ENCODE data around the gene CPEB2. TPM values are rescaled to one million over a fixed set of nuclear protein-coding genes. Genes with fewer than 3 reads are reported as not detected.

The CPEB2 gene
- total RNA-seq, 1 donor from 2014 or later, result 30.4 TPM

- intact Hi-C loops (cut with DNase I), result loop anchor here (5.0 to 10.0 kb wide), 6 partner anchors 142 to 1350 kb away; partner anchors contain the start of gene C1QTNF7
- H3K4me3 ChIP-seq, result peak overlapping the region; percentile 99
- H3K27me3 ChIP-seq, result no peaks in the 10 kb centered on the region
- H3K27ac ChIP-seq, result peak overlapping the region; percentile 98 to 99
- no peaks in the 10 kb centered on the region for H3K9me3 ChIP-seq
- peak; percentile 53 to 92 for DNase-seq (ENCODE audit: low spot score in 2 of 2)
- peaks cover 3 to 6% of the 10 kb centered on the region in 2 donors for H3K36me3 ChIP-seq
- TF ChIP-seq, protein P1, sequence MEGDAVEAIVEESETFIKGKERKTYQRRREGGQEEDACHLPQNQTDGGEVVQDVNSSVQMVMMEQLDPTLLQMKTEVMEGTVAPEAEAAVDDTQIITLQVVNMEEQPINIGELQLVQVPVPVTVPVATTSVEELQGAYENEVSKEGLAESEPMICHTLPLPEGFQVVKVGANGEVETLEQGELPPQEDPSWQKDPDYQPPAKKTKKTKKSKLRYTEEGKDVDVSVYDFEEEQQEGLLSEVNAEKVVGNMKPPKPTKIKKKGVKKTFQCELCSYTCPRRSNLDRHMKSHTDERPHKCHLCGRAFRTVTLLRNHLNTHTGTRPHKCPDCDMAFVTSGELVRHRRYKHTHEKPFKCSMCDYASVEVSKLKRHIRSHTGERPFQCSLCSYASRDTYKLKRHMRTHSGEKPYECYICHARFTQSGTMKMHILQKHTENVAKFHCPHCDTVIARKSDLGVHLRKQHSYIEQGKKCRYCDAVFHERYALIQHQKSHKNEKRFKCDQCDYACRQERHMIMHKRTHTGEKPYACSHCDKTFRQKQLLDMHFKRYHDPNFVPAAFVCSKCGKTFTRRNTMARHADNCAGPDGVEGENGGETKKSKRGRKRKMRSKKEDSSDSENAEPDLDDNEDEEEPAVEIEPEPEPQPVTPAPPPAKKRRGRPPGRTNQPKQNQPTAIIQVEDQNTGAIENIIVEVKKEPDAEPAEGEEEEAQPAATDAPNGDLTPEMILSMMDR (IDR thresholded peaks at IDR 0.05), result no peak
- H3K4me1 ChIP-seq, result peaks cover 0 to 16% of the 10 kb centered on the region in 2 donors
Measured at GRCh38 chr4:15004739-15005301, 2.5 kb downstream of the CPEB2 start.

- DNase-seq (ENCODE audit: low spot score in 2 of 2), result no peak
- peaks cover 0 to 24% of the 10 kb centered on the region in 2 donors for H3K4me1 ChIP-seq
- peak overlapping the region; percentile 99 for H3K4me3 ChIP-seq
- H3K27me3 ChIP-seq, result no peaks in the 10 kb centered on the region
- peak overlapping the region; percentile 98 to 99 for H3K27ac ChIP-seq
- H3K36me3 ChIP-seq, result peaks cover 3 to 6% of the 10 kb centered on the region in 2 donors
- TF ChIP-seq, protein P1 (IDR thresholded peaks at IDR 0.05), result no peak
- intact Hi-C loops (cut with DNase I), result loop anchor here (10.0 kb wide), 1 partner anchor 1351 kb away; no protein-coding TSS in a partner anchor
- no peaks in the 10 kb centered on the region for H3K9me3 ChIP-seq
Measured at GRCh38 chr4:15005474-15006115, 3.3 kb downstream of the CPEB2 start.

GRCh38 chr4:15006416-15007024, 4.2 kb downstream of the CPEB2 start:
- intact Hi-C loops (cut with DNase I), result loop anchor here (10.0 kb wide), 1 partner anchor 1352 kb away; no protein-coding TSS in a partner anchor
- peak overlapping the region; percentile 98 to 99 for H3K27ac ChIP-seq
- H3K4me3 ChIP-seq, result peak overlapping the region; percentile 6 to 99

GRCh38 chr4:15007201-15007600, 4.9 kb downstream of the CPEB2 start:
- peak overlapping the region in 1 of 2 donors; percentile 4 for H3K27ac ChIP-seq
- no peaks in the 10 kb centered on the region for H3K27me3 ChIP-seq
- H3K4me1 ChIP-seq, result peaks cover 0 to 28% of the 10 kb centered on the region in 2 donors
- intact Hi-C loops (cut with DNase I), result loop anchor here (10.0 kb wide), 1 partner anchor 1352 kb away; no protein-coding TSS in a partner anchor
- H3K36me3 ChIP-seq, result peaks cover 6 to 8% of the 10 kb centered on the region in 2 donors
- TF ChIP-seq, protein P1 (IDR thresholded peaks at IDR 0.05), result no peak
- DNase-seq (ENCODE audit: low spot score in 2 of 2), result no peak
- H3K4me3 ChIP-seq, result peak overlapping the region in 1 of 2 donors; percentile 15
- no peaks in the 10 kb centered on the region for H3K9me3 ChIP-seq

More at GRCh38 chr4:15006416-15007024, 4.2 kb downstream of the CPEB2 start:
- DNase-seq (ENCODE audit: low spot score in 2 of 2), result no peak
- TF ChIP-seq, protein P1 (IDR thresholded peaks at IDR 0.05), result peak in 1 of 3 experiments; percentile 8
- H3K27me3 ChIP-seq, result no peaks in the 10 kb centered on the region
- H3K9me3 ChIP-seq, result no peaks in the 10 kb centered on the region
- H3K36me3 ChIP-seq, result peaks cover 6 to 8% of the 10 kb centered on the region in 2 donors
- H3K4me1 ChIP-seq, result peaks cover 0 to 28% of the 10 kb centered on the region in 2 donors

GRCh38 chr4:15010038-15010585, 7.8 kb downstream of the CPEB2 start:
- Histone ChIP-seq H3K27ac (peak overlapping the region; percentile 47 to 61), H3K27me3 (no peaks in the 10 kb centered on the region), H3K4me1 (peaks cover 0 to 44% of the 10 kb centered on the region in 2 donors), H3K4me3 (no peak overlapping the region), H3K9me3 (no peaks in the 10 kb centered on the region), H3K36me3 (peaks cover 6 to 8% of the 10 kb centered on the region in 2 donors)
- DNase-seq (ENCODE audit: low spot score in 2 of 2), result no peak
- intact Hi-C loops (cut with DNase I), result no loop called here
- TF ChIP-seq, protein P1 (IDR thresholded peaks at IDR 0.05), result no peak
